Neural cell (in vitro differentiated cells): ENCODE data around the gene FMN2.

ENCODE experiments used
- EP300 ChIP-seq: fragments of 450-650 bp; conservative IDR thresholded peaks from 2 replicates; pipeline ENCODE4 v1.6.1; 2014; ENCODE audit warnings: antibody characterized with exemption, mild to moderate bottlenecking, moderate library complexity; ENCODE audit not compliant: poor library complexity, severe bottlenecking
- EZH2 ChIP-seq: fragments of 200-600, 300-800 bp; shearing (Covaris generic), sonication (generic); IDR thresholded peaks from 2 replicates; pipeline ENCODE4 v1.6.1; 2014; ENCODE audit warnings: antibody characterized with exemption, low read length, borderline replicate concordance, mild to moderate bottlenecking; ENCODE audit not compliant: insufficient read depth, poor library complexity, severe bottlenecking
- POLR2AphosphoS5 ChIP-seq: IDR thresholded peaks from 2 replicates; pipeline ENCODE4 v1.6.1; 2012
- SMC3 ChIP-seq: fragments of 450-650 bp; conservative IDR thresholded peaks from 2 replicates; pipeline ENCODE4 v1.6.1; 2014; ENCODE audit warnings: antibody characterized with exemption, mild to moderate bottlenecking, moderate library complexity; ENCODE audit not compliant: poor library complexity
- TF ChIP-seq, protein P1 (sequence below): fragments of 450-650 bp; IDR thresholded peaks from 2 replicates; pipeline ENCODE4 v1.5.1; 2014; ENCODE audit warnings: antibody characterized with exemption, mild to moderate bottlenecking, moderate library complexity; ENCODE audit not compliant: poor library complexity, severe bottlenecking

DNA sequence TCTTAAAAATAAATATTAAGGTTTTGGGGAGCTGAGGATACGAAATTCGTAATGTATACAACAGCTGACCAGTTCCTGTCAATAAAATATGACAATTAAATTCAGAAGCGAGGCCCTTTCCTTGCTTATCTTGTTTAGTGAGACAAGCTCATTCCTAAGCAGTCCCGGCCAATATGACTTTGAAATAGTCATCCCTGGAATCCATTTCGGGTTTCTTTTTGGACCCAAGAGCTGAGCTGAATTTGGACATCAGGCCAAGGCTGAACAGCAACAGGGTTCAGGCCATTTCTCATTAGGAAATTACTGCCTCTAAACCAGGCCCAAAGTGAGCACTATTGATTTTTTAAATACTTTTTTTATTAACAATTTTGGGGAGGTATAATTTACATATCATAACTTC is 17.3 kb upstream of the FMN2 start:
- TF ChIP-seq, protein P1, sequence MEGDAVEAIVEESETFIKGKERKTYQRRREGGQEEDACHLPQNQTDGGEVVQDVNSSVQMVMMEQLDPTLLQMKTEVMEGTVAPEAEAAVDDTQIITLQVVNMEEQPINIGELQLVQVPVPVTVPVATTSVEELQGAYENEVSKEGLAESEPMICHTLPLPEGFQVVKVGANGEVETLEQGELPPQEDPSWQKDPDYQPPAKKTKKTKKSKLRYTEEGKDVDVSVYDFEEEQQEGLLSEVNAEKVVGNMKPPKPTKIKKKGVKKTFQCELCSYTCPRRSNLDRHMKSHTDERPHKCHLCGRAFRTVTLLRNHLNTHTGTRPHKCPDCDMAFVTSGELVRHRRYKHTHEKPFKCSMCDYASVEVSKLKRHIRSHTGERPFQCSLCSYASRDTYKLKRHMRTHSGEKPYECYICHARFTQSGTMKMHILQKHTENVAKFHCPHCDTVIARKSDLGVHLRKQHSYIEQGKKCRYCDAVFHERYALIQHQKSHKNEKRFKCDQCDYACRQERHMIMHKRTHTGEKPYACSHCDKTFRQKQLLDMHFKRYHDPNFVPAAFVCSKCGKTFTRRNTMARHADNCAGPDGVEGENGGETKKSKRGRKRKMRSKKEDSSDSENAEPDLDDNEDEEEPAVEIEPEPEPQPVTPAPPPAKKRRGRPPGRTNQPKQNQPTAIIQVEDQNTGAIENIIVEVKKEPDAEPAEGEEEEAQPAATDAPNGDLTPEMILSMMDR = no peak
- TF ChIP-seq EZH2 (no peak), SMC3 (no peak), POLR2AphosphoS5 (no peak), EP300 (no peak)
